Lung (tissue), 12 donors: ENCODE results near the gene ATP5MC2. TPM values are rescaled to one million over a fixed set of nuclear protein-coding genes. Genes with fewer than 3 reads are reported as not detected.

Source experiments
- ATAC-seq: fragments of 200-7000 bp; cut with Tn5 transposase; one replicate; pipeline ENCODE4 v1.9.1; 2020; ENCODE audit warnings: moderate number of reproducible peaks; ENCODE audit not compliant: insufficient read depth, low FRiP score
- DNase-seq, 3 donors: peaks; one replicate each; pipeline ENCODE4 v3.0.0-alpha.2; 2013 to 2017
- H3K27ac ChIP-seq, 2 donors: one replicate each; pipeline ENCODE4 v1.5.1; 2013; ENCODE audit warnings: mild to moderate bottlenecking in 2 of 2, moderate library complexity in 2 of 2, control low read depth in 1 of 2, inconsistent platforms in 1 of 2, low read depth in 1 of 2, low read length in 1 of 2
- H3K27me3 ChIP-seq, 3 donors: one replicate each; pipeline ENCODE4 v1.5.1; 2013; ENCODE audit warnings: low read length in 2 of 3; ENCODE audit not compliant: control insufficient read depth in 3 of 3, insufficient read depth in 3 of 3
- H3K36me3 ChIP-seq, 4 donors: one replicate each; pipeline ENCODE4 v1.5.1; 2013; ENCODE audit warnings: low read length in 4 of 4, mild to moderate bottlenecking in 1 of 4, moderate library complexity in 1 of 4; ENCODE audit not compliant: control insufficient read depth in 4 of 4, insufficient read depth in 4 of 4
- H3K4me1 ChIP-seq, 5 donors: one replicate each; pipeline ENCODE4 v1.5.1; 2013; ENCODE audit warnings: low read length in 5 of 5, mild to moderate bottlenecking in 2 of 5, moderate library complexity in 1 of 5; ENCODE audit not compliant: control insufficient read depth in 5 of 5, insufficient read depth in 5 of 5
- H3K4me3 ChIP-seq: one replicate; pipeline ENCODE4 v1.5.1; 2013; ENCODE audit warnings: mild to moderate bottlenecking, control low read depth, moderate library complexity
- H3K9ac ChIP-seq, 2 donors: one replicate each; pipeline ENCODE4 v1.5.1; 2013; ENCODE audit warnings: low read length in 2 of 2, control low read depth in 1 of 2; ENCODE audit not compliant: insufficient read depth in 1 of 2
- H3K9me3 ChIP-seq, 4 donors: one replicate each; pipeline ENCODE4 v1.5.1; 2013; ENCODE audit warnings: low read length in 3 of 4, mild to moderate bottlenecking in 1 of 4, moderate library complexity in 1 of 4; ENCODE audit not compliant: control insufficient read depth in 4 of 4, insufficient read depth in 3 of 4
- WGBS, 2 donors: extraction: QIAGEN DNeasy Blood & Tissue Kit; methylation state at CpG; one replicate each; pipeline ENCODE4 v1.1.7; 2013; 5-methylcytosine and 5-hydroxymethylcytosine counted together
- polyA plus RNA-seq, 2 donors: library from polyadenylated mRNA; stranded (reverse); fragments of 200-250 nt; gene quantifications; one replicate each; pipeline ENCODE4 v1.2.1, GENCODE V29; 2013
- total RNA-seq, 2 donors: library from RNA; depleted of rRNA in 1 of 2; stranded (reverse); fragments of >200 nt in 1 of 2; gene quantifications; one replicate each; pipeline ENCODE4 v1.2.1, GENCODE V29; 2014 to 2021
- TF ChIP-seq, protein P1 (sequence below): IDR thresholded peaks from 2 replicates; pipeline ENCODE4 v1.5.1; 2012; ENCODE audit warnings: mild to moderate bottlenecking; ENCODE audit errors: control extremely low read depth, extremely low read depth
- donor health status: control.
- donor health status: control.
- donor health status: Bipolar disorder and iron deficiency.
- donor health status: healthy.
- donor health status: DM: yes; HTN: yes; CAD: no.

Gene ATP5MC2
- total and polyA plus RNA-seq, 4 donors: 143 to 582 (median 320) TPM

DNA sequence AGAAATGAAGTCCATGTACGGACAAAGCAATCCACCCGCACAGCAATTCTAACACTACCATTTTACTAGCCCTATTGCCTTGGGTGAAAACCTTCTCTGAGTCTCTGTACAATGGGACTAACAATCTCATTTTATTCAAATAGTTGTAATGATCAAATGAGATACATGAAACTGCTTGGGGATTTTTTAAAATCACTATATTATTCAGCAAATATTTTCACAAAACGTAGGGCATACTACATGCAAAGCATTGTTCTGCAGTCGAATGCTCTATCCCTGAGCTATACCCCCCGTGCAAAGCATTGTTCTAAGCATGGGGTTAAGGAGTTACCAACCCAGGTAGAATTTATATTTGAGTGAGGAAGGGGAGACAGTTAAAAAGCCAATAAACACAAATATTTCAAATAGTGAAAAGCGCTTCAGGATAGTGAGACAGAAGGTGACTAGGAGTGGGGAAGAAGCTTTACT is 49.1 kb downstream of the ATP5MC2 start:
- WGBS, 2 donors: 20% methylated on average over 6 of the region's 6 CpGs
- no peaks in the 10 kb centered on the region for H3K27me3 ChIP-seq
- no peaks in the 10 kb centered on the region for H3K9me3 ChIP-seq
- peak overlapping the region in 1 of 2 donors; percentile 45 for H3K9ac ChIP-seq
- DNase-seq: no peak
- H3K36me3 ChIP-seq: no peaks in the 10 kb centered on the region
- no peak for ATAC-seq
- peak overlapping the region; percentile 6 for H3K4me3 ChIP-seq
- peak overlapping the region in 1 of 2 donors; percentile 85 for H3K27ac ChIP-seq
- TF ChIP-seq, protein P1, sequence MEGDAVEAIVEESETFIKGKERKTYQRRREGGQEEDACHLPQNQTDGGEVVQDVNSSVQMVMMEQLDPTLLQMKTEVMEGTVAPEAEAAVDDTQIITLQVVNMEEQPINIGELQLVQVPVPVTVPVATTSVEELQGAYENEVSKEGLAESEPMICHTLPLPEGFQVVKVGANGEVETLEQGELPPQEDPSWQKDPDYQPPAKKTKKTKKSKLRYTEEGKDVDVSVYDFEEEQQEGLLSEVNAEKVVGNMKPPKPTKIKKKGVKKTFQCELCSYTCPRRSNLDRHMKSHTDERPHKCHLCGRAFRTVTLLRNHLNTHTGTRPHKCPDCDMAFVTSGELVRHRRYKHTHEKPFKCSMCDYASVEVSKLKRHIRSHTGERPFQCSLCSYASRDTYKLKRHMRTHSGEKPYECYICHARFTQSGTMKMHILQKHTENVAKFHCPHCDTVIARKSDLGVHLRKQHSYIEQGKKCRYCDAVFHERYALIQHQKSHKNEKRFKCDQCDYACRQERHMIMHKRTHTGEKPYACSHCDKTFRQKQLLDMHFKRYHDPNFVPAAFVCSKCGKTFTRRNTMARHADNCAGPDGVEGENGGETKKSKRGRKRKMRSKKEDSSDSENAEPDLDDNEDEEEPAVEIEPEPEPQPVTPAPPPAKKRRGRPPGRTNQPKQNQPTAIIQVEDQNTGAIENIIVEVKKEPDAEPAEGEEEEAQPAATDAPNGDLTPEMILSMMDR: no peak
- peaks cover 0 to 32% (median 12%) of the 10 kb centered on the region in 5 donors for H3K4me1 ChIP-seq

DNA sequence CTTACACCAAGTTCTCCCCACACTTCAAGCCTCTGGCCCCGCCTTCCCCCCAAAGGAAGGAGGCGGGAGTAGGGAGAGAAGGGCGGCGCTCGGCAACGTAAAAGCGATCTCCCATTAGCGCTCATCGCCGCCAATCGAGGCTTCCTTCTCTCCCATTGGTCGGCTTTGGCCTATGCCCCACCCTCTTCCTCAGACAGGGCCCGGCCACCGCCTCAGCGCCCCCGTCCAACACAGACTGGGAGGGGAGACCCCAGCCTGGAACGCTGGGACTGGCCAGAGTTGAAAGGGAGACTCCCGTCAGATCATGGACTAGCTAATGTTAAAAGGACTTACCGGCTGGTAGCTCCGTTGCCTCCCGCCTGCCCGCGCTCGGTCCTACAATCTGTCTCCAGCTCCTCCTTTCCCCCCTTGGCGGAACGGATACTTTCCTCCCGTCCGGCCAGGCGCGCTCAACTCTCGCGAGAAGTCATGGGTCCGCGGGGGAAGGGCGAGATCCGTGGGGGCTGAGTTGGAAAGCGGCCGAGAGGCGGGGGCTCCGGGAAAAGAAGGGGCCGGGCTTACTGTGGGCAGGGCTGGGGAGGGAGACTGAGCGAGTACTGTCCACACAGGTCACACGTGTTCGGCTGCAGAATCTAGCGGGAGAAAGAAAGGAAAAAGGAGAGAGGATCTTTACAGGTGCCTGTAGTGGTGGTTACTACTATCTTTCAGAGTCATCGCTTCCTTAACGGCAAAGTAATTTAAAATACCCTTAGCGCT is 49.8 kb downstream of the ATP5MC2 start, which contains the start of gene ATF7:
Gene ATF7, minus strand, starts transcription at position 437 of the 756 bp plus-strand sequence. CDS start 25,382 bp downstream, outside the sequence.
- Histone ChIP-seq H3K27ac (peak within 1 kb of the TSS; percentile 91 to 96), H3K4me3 (peak within 1 kb of the TSS; percentile 65), H3K27me3 (no peaks in the 10 kb centered on the region), H3K4me1 (peaks cover 0 to 32% (median 12%) of the 10 kb centered on the region in 5 donors), H3K9ac (peak within 1 kb of the TSS; percentile 75 to 92), H3K36me3 (no peaks in the 10 kb centered on the region), H3K9me3 (no peaks in the 10 kb centered on the region)
- TF ChIP-seq, protein P1: no peak
- peak; percentile 99 for DNase-seq
- 0 to 2% methylated on average over 44 to 48 of the region's 48 CpGs for WGBS, 2 donors
- peak; percentile 97 for ATAC-seq

DNA sequence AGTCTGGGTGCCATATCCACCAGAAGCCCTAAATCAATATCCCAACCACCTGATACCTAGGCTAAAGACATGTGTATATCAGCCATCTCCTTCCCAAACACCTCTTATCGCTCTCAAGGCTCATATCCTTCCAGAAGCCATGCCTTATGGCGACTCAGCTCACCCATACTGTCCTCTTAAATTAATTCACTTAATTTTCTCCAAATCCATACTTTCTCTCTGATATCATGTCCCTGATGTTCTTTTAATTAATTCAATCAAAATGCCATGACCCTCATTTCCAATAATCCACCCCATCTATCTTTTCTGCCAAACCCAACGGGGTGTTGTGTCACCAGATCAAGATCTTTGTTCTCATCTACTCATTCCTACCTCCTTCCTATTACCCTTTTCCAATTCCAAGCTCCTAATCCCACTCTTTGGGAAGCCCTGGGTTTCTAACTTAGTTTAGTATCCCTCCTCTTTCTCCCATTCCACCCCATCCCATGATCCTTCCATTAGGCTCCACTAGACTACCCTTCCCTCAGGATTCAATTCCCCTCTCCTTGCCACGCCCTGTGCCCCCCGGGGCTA is 50.4 kb downstream of the ATP5MC2 start:
- ATAC-seq (no peak), DNase-seq (no peak)
- WGBS, 2 donors: 13 to 14% methylated on average over 5 of the region's 5 CpGs
- peak overlapping the region; percentile 75 to 90 for H3K9ac ChIP-seq
- H3K4me3 ChIP-seq: peak overlapping the region; percentile 65
- peak overlapping the region; percentile 81 to 91 for H3K27ac ChIP-seq
- peaks cover 0 to 32% (median 12%) of the 10 kb centered on the region in 5 donors for H3K4me1 ChIP-seq
- TF ChIP-seq, protein P1: no peak
- H3K9me3 ChIP-seq: no peaks in the 10 kb centered on the region
- no peaks in the 10 kb centered on the region for H3K27me3 ChIP-seq
- H3K36me3 ChIP-seq: no peaks in the 10 kb centered on the region
